Activated naive CD4-positive, alpha-beta T cell treated with anti-CD3 and anti-CD28 coated beads for 36 hours (primary cell): ENCODE results near the gene ERC1. TPM values are rescaled to one million over a fixed set of nuclear protein-coding genes. Genes with fewer than 3 reads are reported as not detected.

ENCODE experiments used
- CTCF ChIA-PET: fragments of 350-600 bp; sonication (Branson Sonifier 250); formaldehyde crosslinking; loops from one replicate; lab custom pipeline; 2021; ENCODE audit warnings: antibody characterized with exemption; lab: Charles Lee
- DNase-seq: peaks from one replicate; pipeline ENCODE4 v3.0.0-alpha.2; 2020
- H3K27ac Mint-ChIP-seq: one replicate; pipeline ENCODE4 v1.8.0; 2021; ENCODE audit warnings: mild to moderate bottlenecking, mixed read lengths
- H3K27me3 Mint-ChIP-seq: one replicate; pipeline ENCODE4 v1.8.0; 2021; ENCODE audit warnings: low read depth, mixed read lengths
- H3K36me3 Mint-ChIP-seq: one replicate; pipeline ENCODE4 v1.8.0; 2021; ENCODE audit warnings: low read depth, mixed read lengths
- H3K4me1 Mint-ChIP-seq: one replicate; pipeline ENCODE4 v1.8.0; 2021; ENCODE audit warnings: low read depth, mixed read lengths
- H3K4me3 Mint-ChIP-seq: one replicate; pipeline ENCODE4 v1.8.0; 2021; ENCODE audit warnings: mild to moderate bottlenecking, moderate library complexity, mixed read lengths
- H3K9me3 Mint-ChIP-seq: one replicate; pipeline ENCODE4 v1.8.0; 2021; ENCODE audit warnings: mixed read lengths
- intact Hi-C: fragments of 100-400 bp; cut with micrococcal nuclease; formaldehyde crosslinking; loops from one replicate; pipeline ENCODE4 v1.15.1; 2023
- total RNA-seq, 2 experiments: library from RNA; stranded (reverse); gene quantifications; one replicate each; pipeline ENCODE4 v1.2.3, GENCODE V29; 2021

The ERC1 gene
- total RNA-seq = 10 to 100 TPM; 17.4 to 20.7 TPM

DNA sequence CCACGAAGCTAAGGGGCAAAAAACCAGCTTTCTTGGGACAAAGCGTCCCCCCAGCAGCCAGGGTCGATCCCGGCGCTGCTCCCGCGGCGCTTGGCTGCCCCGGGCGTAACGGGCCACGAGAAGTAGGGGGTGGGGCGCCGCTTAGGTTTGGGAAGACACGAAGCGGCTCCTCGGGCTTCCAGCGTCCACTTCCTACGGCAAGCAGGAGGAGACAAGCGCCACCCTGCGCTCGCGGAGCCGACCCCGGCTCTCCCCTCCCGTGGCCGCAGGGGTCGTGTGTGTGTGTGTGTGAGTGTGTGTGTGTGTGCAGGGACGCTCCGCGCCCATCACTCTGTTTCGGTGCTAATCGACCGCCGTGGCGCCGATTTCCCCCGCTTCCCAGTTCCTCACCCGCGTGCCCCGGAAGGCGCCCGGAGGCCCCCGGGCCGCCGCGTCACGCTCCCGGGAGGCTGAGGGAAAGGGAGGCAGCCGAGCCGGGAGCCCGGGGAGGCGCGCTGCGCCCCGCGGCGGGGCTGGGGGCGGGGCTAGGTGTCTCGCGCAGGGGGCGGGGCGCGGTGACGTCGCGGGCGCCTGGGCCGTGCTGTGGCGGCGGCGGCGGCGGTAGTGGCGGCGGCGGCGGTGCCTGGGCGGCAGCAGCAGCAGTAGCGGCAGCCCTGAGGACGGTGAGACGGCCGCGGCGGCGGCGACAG, at the start of gene ERC1:
Gene ERC1, plus strand, starts transcription at position 563 of the 689 bp plus-strand sequence. CDS start 36,681 bp downstream, outside the sequence.
- Mint-ChIP-seq H3K4me1 (peaks cover 32% of the 10 kb centered on the region), H3K4me3 (peak within 1 kb of the TSS; percentile 86), H3K27ac (peak within 1 kb of the TSS; percentile 77), H3K27me3 (no peaks in the 10 kb centered on the region), H3K9me3 (no peaks in the 10 kb centered on the region), H3K36me3 (peaks cover 3% of the 10 kb centered on the region)
- intact Hi-C loops = loop anchor here (1.0 to 5.0 kb wide), 3 partner anchors 42 to 239 kb away; partner anchors contain the start of genes RAD52 and WNK1
- peak; percentile 83 for DNase-seq
- CTCF ChIA-PET = interaction anchor here (1.1 to 1.6 kb wide), 3 partner anchors 41 to 421 kb away, joined by 3 to 6 read pairs (median 3); partner anchors contain the start of gene RAD52

GRCh38 chr12:943051-943450, 48.0 kb upstream of the ERC1 start:
- intact Hi-C loops = loop anchor here (10.0 kb wide), 1 partner anchor 488 kb away; the partner anchor contains the start of gene B4GALNT3
- CTCF ChIA-PET = no interaction called here
- no peaks in the 10 kb centered on the region for H3K9me3 Mint-ChIP-seq
- DNase-seq = no peak
- H3K4me3 Mint-ChIP-seq = no peak overlapping the region
- H3K4me1 Mint-ChIP-seq = peaks cover 42% of the 10 kb centered on the region
- no peaks in the 10 kb centered on the region for H3K27me3 Mint-ChIP-seq
- H3K27ac Mint-ChIP-seq = no peak overlapping the region
- peaks cover 37% of the 10 kb centered on the region for H3K36me3 Mint-ChIP-seq

GRCh38 chr12:944211-944610, 46.8 kb upstream of the ERC1 start:
- Mint-ChIP-seq H3K9me3 (no peaks in the 10 kb centered on the region), H3K27ac (peak overlapping the region; percentile 44), H3K36me3 (peaks cover 33% of the 10 kb centered on the region), H3K4me3 (no peak overlapping the region), H3K4me1 (peaks cover 46% of the 10 kb centered on the region), H3K27me3 (no peaks in the 10 kb centered on the region)
- intact Hi-C loops = loop anchor here (10.0 kb wide), 1 partner anchor 489 kb away; the partner anchor contains the start of gene B4GALNT3
- CTCF ChIA-PET = no interaction called here
- DNase-seq = no peak

GRCh38 chr12:946212-946611, 44.8 kb upstream of the ERC1 start:
- Mint-ChIP-seq H3K36me3 (peaks cover 17% of the 10 kb centered on the region), H3K9me3 (no peaks in the 10 kb centered on the region), H3K27me3 (no peaks in the 10 kb centered on the region), H3K4me3 (no peak overlapping the region), H3K27ac (peak overlapping the region; percentile 38), H3K4me1 (peaks cover 41% of the 10 kb centered on the region)
- no peak for DNase-seq
- CTCF ChIA-PET = interaction anchor here (0.8 to 1.9 kb wide), 5 partner anchors 129 to 637 kb away, joined by 3 to 5 read pairs (median 4); no protein-coding TSS in a partner anchor
- intact Hi-C loops = loop anchor here (5.0 to 10.0 kb wide), 3 partner anchors 146 to 491 kb away; partner anchors contain the start of gene B4GALNT3

- Mint-ChIP-seq H3K36me3 (peaks cover 17% of the 10 kb centered on the region), H3K27ac (peak overlapping the region; percentile 38), H3K9me3 (no peaks in the 10 kb centered on the region), H3K27me3 (no peaks in the 10 kb centered on the region), H3K4me1 (peaks cover 43% of the 10 kb centered on the region), H3K4me3 (peak overlapping the region; percentile 7)
- CTCF ChIA-PET = interaction anchor here (0.7 to 1.9 kb wide), 6 partner anchors 78 to 637 kb away, joined by 3 to 5 read pairs (median 4); no protein-coding TSS in a partner anchor
- intact Hi-C loops = loop anchor here (5.0 to 10.0 kb wide), 3 partner anchors 146 to 492 kb away; partner anchors contain the start of gene B4GALNT3
- DNase-seq = no peak
These were observed 44.4 kb upstream of the ERC1 start for GRCh38 chr12:946631-947030.

- peaks cover 15% of the 10 kb centered on the region for H3K36me3 Mint-ChIP-seq
- intact Hi-C loops = loop anchor here (2.0 to 10.0 kb wide), 5 partner anchors 43 to 493 kb away; partner anchors contain the start of gene B4GALNT3
- CTCF ChIA-PET = interaction anchor here (3.8 kb wide), 1 partner anchor 131 kb away, joined by 17 read pairs; no protein-coding TSS in a partner anchor
- no peaks in the 10 kb centered on the region for H3K9me3 Mint-ChIP-seq
- H3K4me1 Mint-ChIP-seq = peaks cover 43% of the 10 kb centered on the region
- DNase-seq = no peak
- peak overlapping the region; percentile 96 for H3K27ac Mint-ChIP-seq
- H3K27me3 Mint-ChIP-seq = no peaks in the 10 kb centered on the region
- peak overlapping the region; percentile 93 for H3K4me3 Mint-ChIP-seq
These were observed 42.8 kb upstream of the ERC1 start for GRCh38 chr12:948238-948637.

DNA sequence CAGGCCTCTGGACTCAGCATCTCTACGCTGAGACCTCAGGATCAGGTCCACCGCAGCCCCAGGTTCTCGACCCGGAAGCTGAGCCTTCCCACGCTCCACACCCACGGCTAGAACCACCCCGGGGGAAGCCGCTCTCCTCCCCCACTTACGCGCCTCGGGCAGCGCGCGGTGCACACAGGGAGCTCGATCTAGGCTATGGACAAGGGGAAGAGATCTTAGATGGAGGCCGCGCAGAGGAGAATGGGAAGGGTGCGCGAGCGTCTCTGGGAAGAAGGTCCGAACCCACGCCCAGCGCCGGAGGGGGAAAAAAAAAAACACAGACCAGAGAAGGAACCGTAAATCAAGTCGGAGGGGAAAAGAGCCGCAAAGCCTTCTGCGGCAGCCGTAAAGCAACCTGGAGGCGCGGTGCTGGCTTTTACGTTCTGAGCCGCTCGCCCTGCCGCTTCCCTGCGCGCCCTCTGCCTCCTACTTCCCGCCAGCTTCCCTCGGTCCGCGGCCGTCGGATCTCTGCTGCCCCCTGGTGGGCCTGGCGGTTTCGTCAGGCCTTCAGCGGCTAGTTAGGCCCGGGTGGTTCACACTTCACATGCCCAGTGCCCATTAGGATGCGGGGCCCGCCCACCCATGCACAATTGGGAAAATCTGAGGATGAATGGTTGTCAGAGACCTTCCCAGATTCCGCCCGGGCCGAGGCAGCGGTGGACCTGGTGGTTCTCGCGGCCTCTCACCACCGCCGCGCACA, 41.4 kb upstream of the ERC1 start, which contains the start of gene RAD52:
Gene RAD52, minus strand, starts transcription at position 242 of the 739 bp plus-strand sequence. CDS start 16,636 bp downstream, outside the sequence.
- Mint-ChIP-seq H3K9me3 (no peaks in the 10 kb centered on the region), H3K4me3 (peak within 1 kb of the TSS; percentile 93), H3K27ac (peak within 1 kb of the TSS; percentile 96), H3K36me3 (peaks cover 10% of the 10 kb centered on the region), H3K4me1 (peaks cover 34% of the 10 kb centered on the region), H3K27me3 (no peaks in the 10 kb centered on the region)
- peak; percentile 98 for DNase-seq
- CTCF ChIA-PET = interaction anchor here (0.5 to 3.8 kb wide), 26 partner anchors 13 to 656 kb away, joined by 3 to 17 read pairs (median 4); partner anchors contain the start of gene ERC1
- intact Hi-C loops = loop anchor here (1.0 to 10.0 kb wide), 15 partner anchors 42 to 643 kb away; partner anchors contain the start of genes B4GALNT3, ERC1 and WNK1

DNA sequence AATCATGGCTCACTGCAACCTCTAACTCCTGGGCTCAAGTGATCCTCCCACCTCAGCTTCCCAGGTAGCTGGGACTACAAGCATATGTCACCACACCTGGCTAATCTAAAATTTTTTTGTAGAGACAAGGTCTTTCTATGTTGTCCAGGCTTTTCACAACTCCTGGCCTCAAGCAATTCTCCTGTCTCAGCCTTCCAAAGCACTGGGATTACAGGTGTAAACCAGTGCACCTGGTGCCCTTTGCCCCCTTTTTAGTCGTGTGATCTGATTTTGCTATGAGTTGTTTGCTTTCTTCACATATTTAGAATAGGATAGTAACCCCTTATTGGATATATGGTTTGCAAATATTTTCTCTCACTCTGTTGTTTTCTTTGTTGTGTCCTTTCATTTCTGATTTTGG, 39.8 kb upstream of the ERC1 start:
- H3K4me1 Mint-ChIP-seq = peaks cover 27% of the 10 kb centered on the region
- CTCF ChIA-PET = interaction anchor here (0.7 to 3.8 kb wide), 5 partner anchors 134 to 632 kb away, joined by 3 to 17 read pairs (median 3); no protein-coding TSS in a partner anchor
- no peak for DNase-seq
- no peaks in the 10 kb centered on the region for H3K9me3 Mint-ChIP-seq
- H3K27me3 Mint-ChIP-seq = no peaks in the 10 kb centered on the region
- H3K27ac Mint-ChIP-seq = no peak overlapping the region
- H3K4me3 Mint-ChIP-seq = no peak overlapping the region
- H3K36me3 Mint-ChIP-seq = peaks cover 10% of the 10 kb centered on the region
- intact Hi-C loops = no loop called here

- H3K27me3 Mint-ChIP-seq = no peaks in the 10 kb centered on the region
- H3K36me3 Mint-ChIP-seq = no peaks in the 10 kb centered on the region
- CTCF ChIA-PET = no interaction called here
- H3K4me3 Mint-ChIP-seq = no peak overlapping the region
- peaks cover 8% of the 10 kb centered on the region for H3K4me1 Mint-ChIP-seq
- no peak for DNase-seq
- no peak overlapping the region for H3K27ac Mint-ChIP-seq
- intact Hi-C loops = no loop called here
- no peaks in the 10 kb centered on the region for H3K9me3 Mint-ChIP-seq
These were observed 37.2 kb upstream of the ERC1 start for GRCh38 chr12:953776-954175.

DNA sequence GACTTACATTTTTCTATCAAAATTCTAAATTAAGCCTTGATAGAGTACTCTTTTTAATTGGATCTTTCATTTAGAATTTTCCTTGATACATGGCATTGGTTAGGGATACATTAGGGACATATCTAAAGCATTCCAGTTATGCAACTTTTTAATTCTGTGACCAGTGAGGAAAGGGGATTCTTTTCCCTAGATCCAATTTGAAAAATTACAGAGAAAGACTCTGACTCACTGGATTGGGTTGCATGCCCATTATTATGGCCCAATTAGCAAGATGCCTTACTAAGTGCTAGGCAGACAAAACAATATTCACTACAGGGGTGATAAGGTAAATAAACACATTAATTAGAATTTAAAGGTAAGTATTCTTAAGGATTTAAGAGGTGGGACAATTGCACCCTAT, 36.3 kb upstream of the ERC1 start:
- intact Hi-C loops = no loop called here
- Mint-ChIP-seq H3K4me3 (no peak overlapping the region), H3K9me3 (no peaks in the 10 kb centered on the region), H3K36me3 (no peaks in the 10 kb centered on the region), H3K4me1 (peaks cover 4% of the 10 kb centered on the region), H3K27ac (no peak overlapping the region), H3K27me3 (no peaks in the 10 kb centered on the region)
- DNase-seq = no peak
- CTCF ChIA-PET = no interaction called here

- CTCF ChIA-PET = interaction anchor here (0.6 to 1.2 kb wide), 3 partner anchors 137 to 514 kb away, joined by 3 to 8 read pairs (median 3); no protein-coding TSS in a partner anchor
- DNase-seq = no peak
- Mint-ChIP-seq H3K9me3 (no peaks in the 10 kb centered on the region), H3K36me3 (no peaks in the 10 kb centered on the region), H3K4me1 (peaks cover 4% of the 10 kb centered on the region), H3K27me3 (no peaks in the 10 kb centered on the region), H3K27ac (no peak overlapping the region), H3K4me3 (no peak overlapping the region)
- intact Hi-C loops = no loop called here
These were observed 35.1 kb upstream of the ERC1 start for GRCh38 chr12:955939-956338.
